Stimulated activated naive CD8-positive, alpha-beta T cell treated with anti-CD3 and anti-CD28 coated beads, Interleukin-15, Interleukin-2, amounts not matched to agents 100 ng/mL and 50 ng/mL, for 24 hours (primary cell): Measurements from ENCODE around the gene HACD4.
"Not testable (repeated sequence)": the region's sequence is repeated elsewhere in the genome, so short reads cannot be mapped to it uniquely, and the experiment has no call there.

Experiments
- H3K27ac Mint-ChIP-seq: one replicate; pipeline ENCODE4 v1.8.0; 2021; ENCODE audit warnings: mild to moderate bottlenecking, mixed read lengths
- H3K27me3 Mint-ChIP-seq: one replicate; pipeline ENCODE4 v1.8.0; 2021; ENCODE audit warnings: mixed read lengths
- H3K36me3 Mint-ChIP-seq: one replicate; pipeline ENCODE4 v1.8.0; 2021; ENCODE audit warnings: low read depth, mixed read lengths
- H3K4me1 Mint-ChIP-seq: one replicate; pipeline ENCODE4 v1.8.0; 2021; ENCODE audit warnings: low read depth, mixed read lengths
- H3K4me3 Mint-ChIP-seq: one replicate; pipeline ENCODE4 v1.8.0; 2021; ENCODE audit warnings: mild to moderate bottlenecking, mixed read lengths
- H3K9me3 Mint-ChIP-seq: one replicate; pipeline ENCODE4 v1.8.0; 2021; ENCODE audit warnings: mixed read lengths

Gene HACD4

GRCh38 chr9:20994486-20994885 is 37.0 kb downstream of the HACD4 start:
- Mint-ChIP-seq H3K27ac (no peak overlapping the region), H3K4me3 (no peak overlapping the region), H3K9me3 (no peaks in the 10 kb centered on the region), H3K4me1 (peaks cover 18% of the 10 kb centered on the region), H3K36me3 (peaks cover 45% of the 10 kb centered on the region), H3K27me3 (no peaks in the 10 kb centered on the region)

DNA sequence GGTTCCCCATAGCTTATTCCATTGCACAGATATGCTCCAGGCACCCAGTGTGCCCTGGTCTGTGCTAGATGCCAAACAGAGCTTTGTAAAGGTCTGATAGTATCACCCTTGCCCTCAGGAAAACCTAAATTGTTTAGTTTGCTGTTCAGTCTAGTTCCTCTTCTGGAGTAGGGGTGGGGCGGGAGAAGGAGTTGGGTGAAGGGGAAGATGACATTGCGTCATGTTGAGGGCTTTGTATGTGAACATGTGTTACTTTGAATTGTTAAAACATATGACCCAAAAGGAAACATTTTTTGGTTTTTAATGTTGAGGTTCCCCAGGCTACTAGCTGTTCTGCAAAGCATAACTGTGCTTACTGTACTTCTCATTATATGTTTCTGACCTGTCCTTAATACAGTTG is 40.6 kb downstream of the HACD4 start:
- Mint-ChIP-seq H3K27me3 (no peaks in the 10 kb centered on the region), H3K9me3 (no peaks in the 10 kb centered on the region), H3K27ac (no peak overlapping the region), H3K4me3 (no peak overlapping the region), H3K4me1 (peaks cover 5% of the 10 kb centered on the region), H3K36me3 (peaks cover 70% of the 10 kb centered on the region)

GRCh38 chr9:20989923-20990341 is 41.5 kb downstream of the HACD4 start:
- peaks cover under 1% of the 10 kb centered on the region for H3K4me1 Mint-ChIP-seq
- H3K36me3 Mint-ChIP-seq: peaks cover 63% of the 10 kb centered on the region
- H3K27me3 Mint-ChIP-seq: no peaks in the 10 kb centered on the region
- H3K27ac Mint-ChIP-seq: no peak overlapping the region
- no peaks in the 10 kb centered on the region for H3K9me3 Mint-ChIP-seq
- H3K4me3 Mint-ChIP-seq: no peak overlapping the region

- Mint-ChIP-seq H3K27ac (no peak overlapping the region), H3K36me3 (peaks cover 52% of the 10 kb centered on the region), H3K27me3 (no peaks in the 10 kb centered on the region), H3K4me3 (no peak overlapping the region), H3K4me1 (no peaks in the 10 kb centered on the region), H3K9me3 (no peaks in the 10 kb centered on the region)
These were observed 42.6 kb downstream of the HACD4 start for GRCh38 chr9:20988671-20989315.

DNA sequence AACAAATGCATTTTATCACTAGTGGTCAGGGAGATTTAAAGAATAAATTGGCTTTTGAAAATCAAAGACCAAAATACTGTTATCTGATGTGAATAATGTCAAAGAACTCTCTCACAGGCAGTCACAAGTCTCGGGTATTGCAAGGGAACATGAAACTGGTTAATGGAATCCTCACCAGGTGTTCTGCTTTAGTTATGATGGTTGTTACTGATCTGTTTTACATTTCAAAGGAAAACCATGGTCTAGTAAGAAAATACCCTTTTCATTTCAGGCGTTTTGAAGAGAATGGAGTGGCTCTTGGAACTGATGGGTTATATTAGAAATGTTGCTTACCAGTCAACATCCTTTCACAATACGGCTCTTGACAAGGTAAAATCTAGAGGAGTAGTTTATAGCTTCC is 43.4 kb downstream of the HACD4 start:
- Mint-ChIP-seq H3K36me3 (peaks cover 56% of the 10 kb centered on the region), H3K27ac (no peak overlapping the region), H3K9me3 (no peaks in the 10 kb centered on the region), H3K4me1 (no peaks in the 10 kb centered on the region), H3K27me3 (no peaks in the 10 kb centered on the region), H3K4me3 (no peak overlapping the region)

GRCh38 chr9:20987521-20987920 is 43.9 kb downstream of the HACD4 start:
- peaks cover 58% of the 10 kb centered on the region for H3K36me3 Mint-ChIP-seq
- no peak overlapping the region for H3K27ac Mint-ChIP-seq
- H3K27me3 Mint-ChIP-seq: no peaks in the 10 kb centered on the region
- no peaks in the 10 kb centered on the region for H3K9me3 Mint-ChIP-seq
- no peak overlapping the region for H3K4me3 Mint-ChIP-seq
- no peaks in the 10 kb centered on the region for H3K4me1 Mint-ChIP-seq

DNA sequence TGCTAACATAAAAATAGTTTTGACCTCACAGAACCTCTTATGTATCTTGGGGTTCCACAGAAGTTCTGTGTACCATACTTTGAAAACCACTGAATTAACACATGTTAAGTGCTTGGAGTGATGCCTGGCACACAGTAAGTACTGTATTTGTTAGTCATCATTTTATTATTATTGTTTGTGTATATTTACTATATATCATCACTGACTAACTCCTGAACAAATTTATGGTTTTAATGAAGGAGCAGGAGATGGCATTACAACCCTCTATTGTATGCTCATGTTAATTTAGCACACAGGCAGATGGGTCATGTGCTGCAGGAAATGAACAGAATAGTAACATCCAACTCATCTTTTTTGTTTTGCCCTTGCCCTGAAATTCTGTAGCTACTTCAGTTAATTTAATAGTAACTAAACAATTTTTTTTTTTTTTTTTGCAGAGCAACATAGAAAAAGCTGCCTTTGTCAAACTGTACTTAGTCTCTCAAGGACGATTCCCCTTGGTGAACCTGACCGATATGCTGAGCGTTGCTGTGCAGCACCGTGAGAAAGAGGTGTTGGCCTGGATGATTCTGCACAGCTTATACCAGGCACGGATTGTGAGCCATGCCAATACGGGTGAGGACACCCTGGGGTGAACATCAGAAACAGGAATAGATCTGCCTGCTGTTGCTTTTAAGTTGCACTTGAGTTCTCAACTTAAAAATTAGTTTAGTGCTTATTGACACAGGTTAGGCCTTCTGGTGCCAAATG is 45.4 kb downstream of the HACD4 start:
- Mint-ChIP-seq H3K27ac (peak overlapping the region; percentile 21), H3K4me3 (no peak overlapping the region), H3K9me3 (no peaks in the 10 kb centered on the region), H3K36me3 (peaks cover 65% of the 10 kb centered on the region), H3K4me1 (peaks cover 4% of the 10 kb centered on the region), H3K27me3 (no peaks in the 10 kb centered on the region)

GRCh38 chr9:20984506-20984905 is 46.9 kb downstream of the HACD4 start:
- H3K9me3 Mint-ChIP-seq: no peaks in the 10 kb centered on the region
- peaks cover 59% of the 10 kb centered on the region for H3K36me3 Mint-ChIP-seq
- peaks cover 8% of the 10 kb centered on the region for H3K4me1 Mint-ChIP-seq
- no peak overlapping the region for H3K4me3 Mint-ChIP-seq
- no peaks in the 10 kb centered on the region for H3K27me3 Mint-ChIP-seq
- H3K27ac Mint-ChIP-seq: no peak overlapping the region

GRCh38 chr9:20981486-20981885 is 50.0 kb downstream of the HACD4 start:
- H3K4me3 Mint-ChIP-seq: no peak overlapping the region
- H3K36me3 Mint-ChIP-seq: peaks cover 57% of the 10 kb centered on the region
- no peaks in the 10 kb centered on the region for H3K9me3 Mint-ChIP-seq
- peaks cover 8% of the 10 kb centered on the region for H3K4me1 Mint-ChIP-seq
- H3K27ac Mint-ChIP-seq: no peak overlapping the region
- no peaks in the 10 kb centered on the region for H3K27me3 Mint-ChIP-seq

DNA sequence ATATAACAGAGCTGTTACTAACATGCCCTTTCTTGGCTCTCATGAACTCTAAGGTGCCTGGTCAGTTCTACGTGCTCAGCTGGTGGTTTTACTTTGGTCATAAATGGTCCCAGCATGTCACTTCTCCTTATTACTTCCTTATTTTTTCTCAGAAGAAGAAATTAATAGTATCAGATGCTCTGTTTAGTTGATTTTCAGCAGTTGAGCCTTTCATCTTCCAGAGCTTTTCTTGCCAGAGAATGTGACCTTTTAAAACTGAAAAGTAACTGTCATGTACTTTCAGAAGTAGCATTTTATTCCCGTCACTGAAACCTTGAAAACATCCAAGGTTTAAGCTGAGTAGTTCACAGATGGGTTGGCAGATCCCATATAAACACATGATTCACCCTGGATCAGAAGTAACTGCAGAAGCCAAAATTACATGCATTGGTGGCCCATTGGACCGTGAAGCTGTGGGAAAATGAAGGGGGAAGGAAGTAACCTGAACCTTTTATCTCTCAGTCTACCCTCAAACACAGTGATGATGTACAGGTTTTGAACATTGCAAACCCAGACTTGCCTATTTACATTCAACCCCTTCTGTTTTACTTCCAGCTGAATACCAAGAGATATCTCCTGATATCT is 50.5 kb downstream of the HACD4 start:
- Mint-ChIP-seq H3K4me3 (no peak overlapping the region), H3K36me3 (peaks cover 56% of the 10 kb centered on the region), H3K9me3 (no peaks in the 10 kb centered on the region), H3K4me1 (peaks cover 8% of the 10 kb centered on the region), H3K27ac (peak overlapping the region; percentile 36), H3K27me3 (no peaks in the 10 kb centered on the region)

- peaks cover 52% of the 10 kb centered on the region for H3K36me3 Mint-ChIP-seq
- no peaks in the 10 kb centered on the region for H3K27me3 Mint-ChIP-seq
- no peak overlapping the region for H3K27ac Mint-ChIP-seq
- H3K9me3 Mint-ChIP-seq: no peaks in the 10 kb centered on the region
- peaks cover 8% of the 10 kb centered on the region for H3K4me1 Mint-ChIP-seq
- H3K4me3 Mint-ChIP-seq: no peak overlapping the region
These were observed 53.2 kb downstream of the HACD4 start for GRCh38 chr9:20978249-20978648.

DNA sequence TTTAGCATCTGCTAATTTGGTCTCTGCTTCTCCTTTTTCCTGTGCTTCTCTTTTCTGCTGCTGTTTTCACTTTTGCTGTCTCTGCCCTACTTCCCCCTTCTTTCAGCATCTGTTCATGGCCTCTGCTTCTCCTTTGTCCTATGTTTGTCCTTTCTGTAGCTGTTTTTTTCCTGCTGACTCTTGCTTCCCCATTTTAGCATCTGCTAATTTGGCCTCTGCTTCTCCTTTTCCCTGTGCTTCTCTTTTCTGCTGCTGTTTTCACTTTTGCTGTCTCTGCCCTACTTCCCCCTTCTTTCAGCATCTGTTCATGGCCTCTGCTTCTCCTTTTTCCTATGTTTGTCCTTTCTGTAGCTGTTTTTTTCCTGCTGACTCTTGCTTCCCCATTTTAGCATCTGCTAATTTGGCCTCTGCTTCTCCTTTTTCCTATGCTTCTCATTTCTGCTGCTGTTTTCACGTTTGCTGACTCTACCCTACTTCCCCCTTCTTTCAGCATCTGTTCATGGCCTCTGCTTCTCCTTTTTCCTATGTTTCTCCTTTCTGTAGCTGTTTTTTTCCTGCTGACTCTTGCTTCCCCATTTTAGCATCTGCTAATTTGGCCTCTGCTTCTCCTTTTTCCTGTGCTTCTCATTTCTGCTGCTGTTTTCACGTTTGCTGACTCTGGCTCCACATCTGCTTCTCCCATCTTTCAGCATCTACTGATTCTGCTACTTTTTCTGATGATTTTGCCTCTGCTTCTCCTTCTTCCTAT is 57.1 kb downstream of the HACD4 start:
- H3K27me3 Mint-ChIP-seq: not testable (repeated sequence)

GRCh38 chr9:20973246-20973947 is 58.0 kb downstream of the HACD4 start:
- H3K4me1 Mint-ChIP-seq: not testable (repeated sequence)

More for the DNA sequence above, 57.1 kb downstream of the HACD4 start:
- H3K9me3 Mint-ChIP-seq, H3K4me3 Mint-ChIP-seq, H3K27ac Mint-ChIP-seq, H3K4me1 Mint-ChIP-seq: not testable (repeated sequence)
- H3K36me3 Mint-ChIP-seq: peaks cover 41% of the 10 kb centered on the region

GRCh38 chr9:20972684-20973083 is 58.8 kb downstream of the HACD4 start:
- no peak overlapping the region for H3K27ac Mint-ChIP-seq
- H3K9me3 Mint-ChIP-seq: peaks cover 6% of the 10 kb centered on the region
- H3K4me3 Mint-ChIP-seq: no peak overlapping the region
- no peaks in the 10 kb centered on the region for H3K27me3 Mint-ChIP-seq
- peaks cover 4% of the 10 kb centered on the region for H3K4me1 Mint-ChIP-seq
- peaks cover 30% of the 10 kb centered on the region for H3K36me3 Mint-ChIP-seq

More at GRCh38 chr9:20973246-20973947, 58.0 kb downstream of the HACD4 start:
- H3K27ac Mint-ChIP-seq, H3K27me3 Mint-ChIP-seq, H3K9me3 Mint-ChIP-seq, H3K4me3 Mint-ChIP-seq: not testable (repeated sequence)
- peaks cover 35% of the 10 kb centered on the region for H3K36me3 Mint-ChIP-seq
